HUDEP-2 (cell line): Measurements from ENCODE around the gene PRPH.
"Not testable (repeated sequence)": the region's sequence is repeated elsewhere in the genome, so short reads cannot be mapped to it uniquely, and the experiment has no call there.

ENCODE experiments used
- DNase-seq, 76 experiments: peaks; one replicate each; lab custom pipeline; 2025; ENCODE audit not compliant: unreplicated experiment in 76 of 76; lab: John Stamatoyannopoulos, UW

Gene PRPH

GRCh38 chr12:49297695-49298060 is 2.7 kb downstream of the PRPH start:
- no peak for DNase-seq

- peak in 10 of 76 experiments; percentile 8 to 35 (median 19) for DNase-seq
Observed at GRCh38 chr12:49298160-49298559, 3.2 kb downstream of the PRPH start.

GRCh38 chr12:49301760-49302159 is 6.8 kb downstream of the PRPH start:
- peak in 5 of 76 experiments; percentile 2 to 27 (median 14) for DNase-seq

GRCh38 chr12:49304161-49304560 is 9.2 kb downstream of the PRPH start:
- no peak for DNase-seq

- no peak for DNase-seq
Observed at GRCh38 chr12:49305762-49306510, 11.0 kb downstream of the PRPH start.

GRCh38 chr12:49309386-49309785 is 14.4 kb downstream of the PRPH start:
- DNase-seq, result no peak

GRCh38 chr12:49310451-49311000 is 15.6 kb downstream of the PRPH start:
- not testable (repeated sequence) for DNase-seq

GRCh38 chr12:49314811-49315210 is 19.9 kb downstream of the PRPH start:
- DNase-seq, result no peak

GRCh38 chr12:49317118-49317517 is 22.2 kb downstream of the PRPH start:
- DNase-seq, result not testable (repeated sequence)

- not testable (repeated sequence) for DNase-seq
Observed at GRCh38 chr12:49320411-49321103, 25.6 kb downstream of the PRPH start.

- DNase-seq, result no peak
Observed at GRCh38 chr12:49322367-49322707, 27.4 kb downstream of the PRPH start.

GRCh38 chr12:49322708-49323523 is 28.0 kb downstream of the PRPH start, which contains the start of gene TROAP:
TROAP (plus strand) TSS chr12:49323255; CDS start chr12:49323609, 354 bp downstream.
- DNase-seq, result peak in 75 of 76 experiments; percentile 48 to 99 (median 97)

GRCh38 chr12:49323524-49324097 is 28.7 kb downstream of the PRPH start:
- no peak for DNase-seq

- DNase-seq, result no peak
Observed at GRCh38 chr12:49325606-49326005, 30.7 kb downstream of the PRPH start.

GRCh38 chr12:49327368-49327767 is 32.4 kb downstream of the PRPH start:
- no peak for DNase-seq

GRCh38 chr12:49327887-49328286 is 32.9 kb downstream of the PRPH start:
- no peak for DNase-seq

- no peak for DNase-seq
Observed at GRCh38 chr12:49328816-49329215, 33.9 kb downstream of the PRPH start.

GRCh38 chr12:49330032-49330619 is 35.2 kb downstream of the PRPH start:
- no peak for DNase-seq

GRCh38 chr12:49330631-49331379 is 35.9 kb downstream of the PRPH start:
- DNase-seq, result no peak
